Chondrocyte (in vitro differentiated cells): ENCODE measurements around the gene DENND5A. TPM values are rescaled to one million over a fixed set of nuclear protein-coding genes. Genes with fewer than 3 reads are reported as not detected.

Experiments used
- DNase-seq: peaks from one replicate; pipeline ENCODE4 v3.0.0; 2021; ENCODE audit warnings: mixed read lengths, low spot score
- H3K27ac Mint-ChIP-seq: one replicate; pipeline ENCODE4 v1.8.0; 2021; ENCODE audit warnings: mild to moderate bottlenecking, moderate library complexity, mixed read lengths; ENCODE audit not compliant: unreplicated experiment
- H3K27me3 Mint-ChIP-seq: 2 replicates; pipeline ENCODE4 v1.8.0; 2021; ENCODE audit warnings: low read depth, mixed read lengths
- H3K36me3 Mint-ChIP-seq: 2 replicates; pipeline ENCODE4 v1.8.0; 2021; ENCODE audit warnings: low read depth, mixed read lengths
- H3K4me1 Mint-ChIP-seq: 2 replicates; pipeline ENCODE4 v1.8.0; 2021; ENCODE audit warnings: low read depth, mild to moderate bottlenecking, mixed read lengths
- H3K4me3 Mint-ChIP-seq: one replicate; pipeline ENCODE4 v1.8.0; 2021; ENCODE audit warnings: mild to moderate bottlenecking, moderate library complexity, mixed read lengths; ENCODE audit not compliant: unreplicated experiment
- H3K9me3 Mint-ChIP-seq: 2 replicates; pipeline ENCODE4 v1.8.0; 2021; ENCODE audit warnings: low read depth, mixed read lengths
- total RNA-seq: library from RNA; stranded (reverse); gene quantifications from 3 replicates; pipeline ENCODE4 v1.2.1, GENCODE V29; 2021
- TF ChIP-seq, protein P1 (sequence below): fragments of 200-600 bp; sonication (generic); IDR thresholded peaks from 2 replicates; pipeline ENCODE4 v1.5.0; 2021; ENCODE audit warnings: antibody characterized with exemption, mild to moderate bottlenecking, moderate library complexity

Gene DENND5A
- total RNA-seq, 1 donor from 2014 or later = 111 TPM

DNA sequence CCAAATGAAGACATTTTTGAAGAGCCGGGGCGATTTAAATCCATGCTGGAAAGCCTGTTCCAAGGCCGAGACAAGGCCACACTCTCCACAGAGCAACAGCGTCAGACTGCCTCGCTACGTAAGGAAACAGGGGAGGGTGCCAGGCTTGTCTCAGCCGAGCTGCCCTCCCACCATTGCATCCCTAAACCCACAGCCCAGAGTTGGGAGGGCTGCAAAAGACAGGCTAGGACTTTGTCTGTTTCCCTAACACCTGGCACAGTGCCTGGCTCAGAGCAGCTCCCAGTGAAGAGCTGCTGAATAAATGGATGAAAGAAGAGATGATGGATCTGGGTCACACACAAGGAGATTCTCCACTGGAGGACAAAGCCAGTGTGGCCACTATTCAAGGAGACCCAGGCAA, 122.4 kb downstream of the DENND5A start:
- Mint-ChIP-seq H3K4me3 (no peak overlapping the region), H3K36me3 (peaks cover 51% of the 10 kb centered on the region), H3K4me1 (peaks cover 26% of the 10 kb centered on the region), H3K9me3 (no peaks in the 10 kb centered on the region), H3K27ac (no peak overlapping the region), H3K27me3 (no peaks in the 10 kb centered on the region)
- DNase-seq = no peak
- TF ChIP-seq, protein P1, sequence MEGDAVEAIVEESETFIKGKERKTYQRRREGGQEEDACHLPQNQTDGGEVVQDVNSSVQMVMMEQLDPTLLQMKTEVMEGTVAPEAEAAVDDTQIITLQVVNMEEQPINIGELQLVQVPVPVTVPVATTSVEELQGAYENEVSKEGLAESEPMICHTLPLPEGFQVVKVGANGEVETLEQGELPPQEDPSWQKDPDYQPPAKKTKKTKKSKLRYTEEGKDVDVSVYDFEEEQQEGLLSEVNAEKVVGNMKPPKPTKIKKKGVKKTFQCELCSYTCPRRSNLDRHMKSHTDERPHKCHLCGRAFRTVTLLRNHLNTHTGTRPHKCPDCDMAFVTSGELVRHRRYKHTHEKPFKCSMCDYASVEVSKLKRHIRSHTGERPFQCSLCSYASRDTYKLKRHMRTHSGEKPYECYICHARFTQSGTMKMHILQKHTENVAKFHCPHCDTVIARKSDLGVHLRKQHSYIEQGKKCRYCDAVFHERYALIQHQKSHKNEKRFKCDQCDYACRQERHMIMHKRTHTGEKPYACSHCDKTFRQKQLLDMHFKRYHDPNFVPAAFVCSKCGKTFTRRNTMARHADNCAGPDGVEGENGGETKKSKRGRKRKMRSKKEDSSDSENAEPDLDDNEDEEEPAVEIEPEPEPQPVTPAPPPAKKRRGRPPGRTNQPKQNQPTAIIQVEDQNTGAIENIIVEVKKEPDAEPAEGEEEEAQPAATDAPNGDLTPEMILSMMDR = no peak

DNA sequence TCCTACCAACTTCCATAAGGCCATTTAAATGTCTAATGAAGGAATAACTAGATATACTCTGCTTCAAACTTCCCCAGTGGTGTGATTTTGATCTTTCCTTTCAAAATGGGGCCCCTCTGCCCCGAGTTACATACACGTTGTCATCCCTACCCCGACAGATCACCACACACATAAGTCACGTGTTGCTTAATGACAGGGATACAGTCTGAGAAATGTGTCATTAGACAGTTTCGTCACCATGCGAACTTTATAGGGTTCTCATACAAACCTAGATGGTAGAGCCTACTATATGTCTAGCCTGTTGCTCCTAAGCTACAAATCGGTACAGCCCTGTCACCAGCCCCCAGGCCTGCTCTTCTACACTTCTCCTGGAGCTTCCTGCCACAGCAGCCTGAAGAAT, 124.0 kb downstream of the DENND5A start:
- H3K27ac Mint-ChIP-seq = no peak overlapping the region
- peaks cover 45% of the 10 kb centered on the region for H3K36me3 Mint-ChIP-seq
- H3K4me3 Mint-ChIP-seq = no peak overlapping the region
- TF ChIP-seq, protein P1 = no peak
- no peaks in the 10 kb centered on the region for H3K9me3 Mint-ChIP-seq
- H3K27me3 Mint-ChIP-seq = no peaks in the 10 kb centered on the region
- peaks cover 29% of the 10 kb centered on the region for H3K4me1 Mint-ChIP-seq
- DNase-seq = no peak

DNA sequence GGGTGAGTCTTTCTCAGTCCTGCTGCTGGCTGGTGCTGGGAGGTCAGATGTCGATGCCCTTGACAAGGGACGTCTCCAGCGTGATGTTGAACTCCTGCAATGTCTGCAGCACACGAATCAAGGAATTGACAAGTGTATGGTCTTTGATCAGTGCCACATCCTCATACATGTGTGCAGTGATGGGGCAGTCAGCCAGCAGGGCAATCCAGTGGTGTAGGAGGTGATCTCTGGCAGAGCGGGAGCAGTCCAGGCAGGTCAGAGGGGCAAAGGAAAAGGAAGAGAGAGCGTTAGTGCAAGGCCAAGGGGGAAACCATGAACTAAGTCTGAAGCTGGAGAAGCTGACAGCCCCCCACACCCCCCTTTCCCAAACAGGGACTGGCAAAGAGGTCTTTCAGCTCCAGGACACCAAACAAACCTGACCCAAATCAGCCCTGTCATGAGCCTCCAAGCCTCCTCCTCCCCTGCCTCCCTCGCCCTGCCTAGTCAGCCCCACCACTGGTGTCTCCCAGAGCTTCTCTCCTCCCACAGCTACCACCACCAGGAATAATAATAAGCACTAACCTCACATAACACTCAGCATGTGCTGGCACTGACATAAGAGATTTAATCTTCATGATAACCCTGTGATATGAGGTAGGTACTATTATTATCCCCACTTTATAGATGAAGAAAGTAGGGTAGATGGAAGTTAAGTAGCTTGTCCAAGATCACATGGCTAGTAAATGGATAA, 125.4 kb downstream of the DENND5A start:
- TF ChIP-seq, protein P1 = no peak
- Mint-ChIP-seq H3K27ac (peak overlapping the region; percentile 82), H3K4me1 (peaks cover 29% of the 10 kb centered on the region), H3K27me3 (no peaks in the 10 kb centered on the region), H3K36me3 (peaks cover 42% of the 10 kb centered on the region), H3K9me3 (no peaks in the 10 kb centered on the region), H3K4me3 (no peak overlapping the region)
- DNase-seq = no peak

DNA sequence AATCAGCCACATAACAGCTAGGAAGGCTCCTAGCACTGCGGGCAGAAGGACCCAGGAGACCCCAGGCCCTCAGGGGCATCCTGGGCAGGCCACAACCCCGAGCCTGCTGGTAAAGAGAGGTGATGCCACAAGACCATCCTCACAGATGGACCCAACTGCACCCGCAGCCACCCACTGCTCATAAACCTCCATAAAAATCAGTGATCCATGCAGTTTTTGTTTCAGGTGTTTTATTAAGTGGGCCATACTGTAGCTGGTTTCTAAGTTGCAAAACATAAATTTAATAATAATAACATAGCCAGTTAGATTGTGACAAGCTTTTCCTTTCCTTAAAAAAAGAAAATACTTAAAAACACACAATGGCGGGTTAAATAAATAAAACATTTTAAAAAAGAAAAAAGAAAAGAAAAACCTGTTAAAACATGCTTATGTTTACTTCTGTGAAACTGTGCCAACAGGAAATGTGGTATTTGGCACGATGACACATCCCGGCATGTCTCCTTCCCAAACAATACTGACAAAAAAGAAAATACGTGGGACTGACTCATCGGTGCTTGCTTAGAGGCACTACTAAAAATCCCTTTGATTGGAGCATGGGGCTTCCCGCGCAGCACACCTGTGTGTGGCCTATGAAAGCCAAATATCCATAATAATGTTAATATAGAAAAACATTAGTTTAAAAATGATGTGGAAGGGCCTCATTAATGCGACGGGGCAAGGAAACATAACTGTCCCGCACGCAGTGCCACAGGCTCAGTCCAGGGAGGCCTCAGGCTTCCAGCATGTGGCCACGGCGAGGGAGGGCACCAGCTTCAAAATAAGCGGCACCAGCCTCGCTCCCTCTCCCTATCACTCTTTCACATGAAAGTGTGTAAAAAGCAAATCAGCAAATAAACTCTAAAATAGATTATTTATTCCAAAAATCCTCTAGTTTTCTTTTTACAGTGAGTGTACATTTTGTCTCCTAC, 126.3 kb downstream of the DENND5A start:
- no peak for DNase-seq
- Mint-ChIP-seq H3K4me1 (peaks cover 29% of the 10 kb centered on the region), H3K4me3 (no peak overlapping the region), H3K27ac (peak overlapping the region; percentile 82), H3K9me3 (no peaks in the 10 kb centered on the region), H3K36me3 (peaks cover 41% of the 10 kb centered on the region), H3K27me3 (no peaks in the 10 kb centered on the region)
- TF ChIP-seq, protein P1 = no peak

DNA sequence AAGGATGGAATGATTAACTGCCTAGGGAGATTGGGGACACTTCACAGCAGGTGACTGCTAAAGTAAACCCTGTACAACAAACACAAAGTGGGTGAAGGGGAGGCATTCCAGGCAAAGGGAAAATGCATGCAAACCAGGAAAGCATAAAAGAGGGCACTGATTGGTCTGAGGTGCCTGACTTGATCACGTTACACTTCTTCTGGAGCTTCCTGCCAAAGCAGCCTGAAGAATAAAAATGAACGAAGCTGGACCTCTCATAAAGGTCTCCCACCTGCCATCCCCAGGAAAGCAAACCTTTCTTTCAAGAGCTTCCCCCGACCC, 127.1 kb downstream of the DENND5A start:
- Mint-ChIP-seq H3K27me3 (no peaks in the 10 kb centered on the region), H3K36me3 (peaks cover 39% of the 10 kb centered on the region), H3K4me3 (no peak overlapping the region), H3K27ac (no peak overlapping the region), H3K4me1 (peaks cover 29% of the 10 kb centered on the region), H3K9me3 (no peaks in the 10 kb centered on the region)
- TF ChIP-seq, protein P1 = no peak
- DNase-seq = no peak
